Measurements from ENCODE around the gene ZRANB3. TPM values are rescaled to one million over a fixed set of nuclear protein-coding genes. Genes with fewer than 3 reads are reported as not detected.
"Not testable (repeated sequence)": the region's sequence is repeated elsewhere in the genome, so short reads cannot be mapped to it uniquely, and the experiment has no call there.

Gene ZRANB3
- total and polyA plus RNA-seq, 2 donors from 2014 or later: 3.6 to 6.4 TPM

GRCh38 chr2:135113322-135113721 is 417.7 kb downstream of the ZRANB3 start:
- Histone ChIP-seq H3K9ac (ENCODE audit: low read length in 3 of 3) (no peak overlapping the region), H3K4me1 (ENCODE audit: control insufficient read depth in 2 of 3, insufficient read depth in 2 of 3, low read depth in 1 of 3, low read length in 3 of 3) (no peaks in the 10 kb centered on the region), H3K27me3 (ENCODE audit: control insufficient read depth, insufficient read depth, low read length) (no peaks in the 10 kb centered on the region), H3K9me3 (ENCODE audit: control insufficient read depth in 2 of 3, insufficient read depth in 1 of 3, low read length in 3 of 3) (no peaks in the 10 kb centered on the region), H3K36me3 (ENCODE audit: control insufficient read depth in 2 of 3, insufficient read depth in 3 of 3, low read length in 3 of 3) (peaks cover 0 to 2% (median 0%) of the 10 kb centered on the region in 3 donors), H3K4me3 (ENCODE audit: low read length in 3 of 3) (no peak overlapping the region), H3K27ac (ENCODE audit: low read depth in 2 of 2, low read length in 2 of 2) (no peak overlapping the region)
- intact Hi-C loops (cut with DNase I): no loop called here
- no peak for TF ChIP-seq CTCF (IDR thresholded peaks at IDR 0.05; ENCODE audit: borderline replicate concordance, extremely low read depth, insufficient read depth)
- no peak for FAIRE-seq
- DNase-seq: no peak

- H3K36me3 ChIP-seq (ENCODE audit: control insufficient read depth in 2 of 3, insufficient read depth in 3 of 3, low read length in 3 of 3); H3K27me3 ChIP-seq (ENCODE audit: control insufficient read depth, insufficient read depth, low read length); H3K27ac ChIP-seq (ENCODE audit: low read depth in 2 of 2, low read length in 2 of 2); H3K9me3 ChIP-seq (ENCODE audit: control insufficient read depth in 2 of 3, insufficient read depth in 1 of 3, low read length in 3 of 3); H3K4me1 ChIP-seq (ENCODE audit: control insufficient read depth in 2 of 3, insufficient read depth in 2 of 3, low read depth in 1 of 3, low read length in 3 of 3); H3K9ac ChIP-seq (ENCODE audit: low read length in 3 of 3); H3K4me3 ChIP-seq (ENCODE audit: low read length in 3 of 3); DNase-seq; intact Hi-C loops (cut with DNase I); FAIRE-seq: not testable (repeated sequence)
Observed at GRCh38 chr2:135105513-135106316, 425.3 kb downstream of the ZRANB3 start.

- no peaks in the 10 kb centered on the region for H3K27me3 ChIP-seq (ENCODE audit: control insufficient read depth, insufficient read depth, low read length)
- H3K4me3 ChIP-seq (ENCODE audit: low read length in 3 of 3): no peak overlapping the region
- DNase-seq (no peak), FAIRE-seq (no peak)
- H3K4me1 ChIP-seq (ENCODE audit: control insufficient read depth in 2 of 3, insufficient read depth in 2 of 3, low read depth in 1 of 3, low read length in 3 of 3): no peaks in the 10 kb centered on the region
- intact Hi-C loops (cut with DNase I): no loop called here
- TF ChIP-seq CTCF (IDR thresholded peaks at IDR 0.05; ENCODE audit: borderline replicate concordance, extremely low read depth, insufficient read depth): no peak
- no peak overlapping the region for H3K27ac ChIP-seq (ENCODE audit: low read depth in 2 of 2, low read length in 2 of 2)
- peaks cover 0 to 3% (median 0%) of the 10 kb centered on the region in 3 donors for H3K9me3 ChIP-seq (ENCODE audit: control insufficient read depth in 2 of 3, insufficient read depth in 1 of 3, low read length in 3 of 3)
- no peaks in the 10 kb centered on the region for H3K36me3 ChIP-seq (ENCODE audit: control insufficient read depth in 2 of 3, insufficient read depth in 3 of 3, low read length in 3 of 3)
- no peak overlapping the region for H3K9ac ChIP-seq (ENCODE audit: low read length in 3 of 3)
Observed at GRCh38 chr2:135103843-135104242, 427.2 kb downstream of the ZRANB3 start.

GRCh38 chr2:135099802-135100483 is 431.1 kb downstream of the ZRANB3 start:
- intact Hi-C loops (cut with DNase I): no loop called here
- H3K9ac ChIP-seq (ENCODE audit: low read length in 3 of 3): no peak overlapping the region
- H3K4me1 ChIP-seq (ENCODE audit: control insufficient read depth in 2 of 3, insufficient read depth in 2 of 3, low read depth in 1 of 3, low read length in 3 of 3): no peaks in the 10 kb centered on the region
- TF ChIP-seq CTCF (IDR thresholded peaks at IDR 0.05; ENCODE audit: borderline replicate concordance, extremely low read depth, insufficient read depth): no peak
- DNase-seq: no peak
- no peaks in the 10 kb centered on the region for H3K27me3 ChIP-seq (ENCODE audit: control insufficient read depth, insufficient read depth, low read length)
- FAIRE-seq: no peak
- H3K4me3 ChIP-seq (ENCODE audit: low read length in 3 of 3): no peak overlapping the region
- peaks cover 0 to 6% (median 0%) of the 10 kb centered on the region in 3 donors for H3K36me3 ChIP-seq (ENCODE audit: control insufficient read depth in 2 of 3, insufficient read depth in 3 of 3, low read length in 3 of 3)
- no peak overlapping the region for H3K27ac ChIP-seq (ENCODE audit: low read depth in 2 of 2, low read length in 2 of 2)
- no peaks in the 10 kb centered on the region for H3K9me3 ChIP-seq (ENCODE audit: control insufficient read depth in 2 of 3, insufficient read depth in 1 of 3, low read length in 3 of 3)
